HG03095 (cell line): ENCODE measurements around the gene XAGE3.
"Not testable (repeated sequence)": the region's sequence is repeated elsewhere in the genome, so short reads cannot be mapped to it uniquely, and the experiment has no call there.

Experiments used
- ATAC-seq: cut with Tn5 transposase; IDR thresholded peaks from one replicate; pipeline ENCODE4 v1.9.1; 2021; ENCODE audit warnings: moderate library complexity; ENCODE audit not compliant: unreplicated experiment

XAGE3 gene

GRCh38 chrX:52852110-52852860 lies 15.6 kb downstream of the XAGE3 start:
- no peak for ATAC-seq

- ATAC-seq, result not testable (repeated sequence)
Measured at GRCh38 chrX:52843619-52844018, 24.3 kb downstream of the XAGE3 start.

- no peak for ATAC-seq
Measured at GRCh38 chrX:52839137-52839536, 28.7 kb downstream of the XAGE3 start.

GRCh38 chrX:52830551-52830950 lies 37.3 kb downstream of the XAGE3 start:
- ATAC-seq, result no peak

DNA sequence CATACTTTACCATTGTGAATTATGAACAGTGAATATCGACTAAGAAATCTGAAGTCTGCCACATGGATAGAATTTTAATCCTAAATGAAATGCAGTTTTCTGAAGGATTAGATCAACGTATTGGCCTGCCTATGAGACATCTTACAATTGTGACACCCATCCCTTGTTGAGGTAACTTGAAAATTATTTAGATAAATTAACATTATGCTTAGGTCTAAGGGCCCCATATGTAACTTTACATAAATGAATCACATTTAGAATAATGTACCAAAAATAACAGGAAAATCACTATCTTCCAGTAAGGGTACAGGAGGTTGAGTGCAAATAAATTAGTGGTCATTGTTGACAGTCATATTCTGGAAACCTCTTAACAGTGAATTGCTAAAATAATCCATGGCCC lies 43.3 kb downstream of the XAGE3 start:
- ATAC-seq, result no peak

- ATAC-seq, result no peak
Measured at GRCh38 chrX:52821079-52821760, 46.7 kb downstream of the XAGE3 start.

DNA sequence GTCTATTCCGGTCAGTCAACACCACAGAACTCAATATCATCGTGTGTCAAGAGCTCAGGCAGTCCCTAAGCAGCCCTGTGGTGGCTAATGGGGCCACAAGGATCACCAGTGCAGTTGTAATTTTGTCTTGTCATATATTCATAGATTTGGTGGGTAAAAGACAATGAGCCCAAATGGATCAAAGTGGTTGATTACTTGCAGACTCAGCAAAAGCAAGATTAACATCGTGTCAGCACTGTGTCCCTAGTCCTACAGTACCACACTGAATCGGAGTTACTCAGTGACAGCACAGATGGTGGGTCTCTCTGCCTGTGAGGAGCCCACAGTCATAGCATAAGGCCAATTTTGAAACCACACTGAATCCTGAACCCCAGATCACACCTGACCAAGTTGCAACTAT lies 48.1 kb downstream of the XAGE3 start:
- ATAC-seq, result no peak
